ENCODE results near the gene GPC5. TPM values are rescaled to one million over a fixed set of nuclear protein-coding genes. Genes with fewer than 3 reads are reported as not detected.

GPC5 gene
- total and polyA plus RNA-seq, 2 donors: 0.25 to 0.28 TPM

GRCh38 chr13:92661406-92661805, 1263.0 kb downstream of the GPC5 start:
- no peak for DNase-seq (ENCODE audit: low read depth in 6 of 9, low spot score in 9 of 9)
- no peaks in the 10 kb centered on the region for H3K36me3 ChIP-seq (ENCODE audit: control insufficient read depth in 2 of 2, insufficient read depth in 2 of 2, low read length in 1 of 2)

DNA sequence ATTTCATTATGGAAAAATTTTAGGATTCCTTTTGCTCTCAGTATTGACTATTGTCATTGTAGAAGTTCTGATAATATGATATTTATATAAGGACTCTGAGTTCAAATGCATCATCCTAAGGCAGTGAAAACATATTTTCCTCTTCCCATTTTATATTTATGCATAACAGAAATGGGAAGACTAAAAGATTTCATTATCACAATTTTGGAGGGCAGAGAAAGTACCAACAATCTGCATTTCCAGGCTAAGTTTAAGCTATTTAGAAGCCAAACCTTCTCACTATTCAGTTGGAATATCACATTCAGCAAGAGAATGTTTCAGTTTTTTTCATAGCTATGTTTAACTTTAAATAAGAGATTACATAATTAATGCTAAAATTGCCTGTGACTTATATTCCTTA, 1269.7 kb downstream of the GPC5 start:
- no peaks in the 10 kb centered on the region for H3K27me3 ChIP-seq (ENCODE audit: control insufficient read depth in 2 of 2, insufficient read depth in 1 of 2, low read length in 1 of 2)
- H3K36me3 ChIP-seq (ENCODE audit: control insufficient read depth in 2 of 2, insufficient read depth in 2 of 2, low read length in 1 of 2): no peaks in the 10 kb centered on the region
- DNase-seq (ENCODE audit: low read depth in 6 of 9, low spot score in 9 of 9): no peak
- H3K27ac ChIP-seq (ENCODE audit: low read depth in 1 of 2, low read length in 1 of 2): no peak overlapping the region
- no peak overlapping the region for H3K4me3 ChIP-seq (ENCODE audit: low read length in 2 of 2)
- no peaks in the 10 kb centered on the region for H3K9me3 ChIP-seq (ENCODE audit: control insufficient read depth in 2 of 2, insufficient read depth in 1 of 2, low read length in 1 of 2)
- H3K4me1 ChIP-seq (ENCODE audit: control insufficient read depth in 2 of 2, insufficient read depth in 2 of 2, low read length in 2 of 2): no peaks in the 10 kb centered on the region

More at GRCh38 chr13:92661406-92661805, 1263.0 kb downstream of the GPC5 start:
- Histone ChIP-seq H3K9me3 (ENCODE audit: control insufficient read depth in 2 of 2, insufficient read depth in 1 of 2, low read length in 1 of 2) (no peaks in the 10 kb centered on the region), H3K4me1 (ENCODE audit: control insufficient read depth in 2 of 2, insufficient read depth in 2 of 2, low read length in 2 of 2) (no peaks in the 10 kb centered on the region), H3K27ac (ENCODE audit: low read depth in 1 of 2, low read length in 1 of 2) (no peak overlapping the region), H3K27me3 (ENCODE audit: control insufficient read depth in 2 of 2, insufficient read depth in 1 of 2, low read length in 1 of 2) (no peaks in the 10 kb centered on the region), H3K4me3 (ENCODE audit: low read length in 2 of 2) (no peak overlapping the region)
- WGBS: 92% methylated on average over 1 of the region's 1 CpG

DNA sequence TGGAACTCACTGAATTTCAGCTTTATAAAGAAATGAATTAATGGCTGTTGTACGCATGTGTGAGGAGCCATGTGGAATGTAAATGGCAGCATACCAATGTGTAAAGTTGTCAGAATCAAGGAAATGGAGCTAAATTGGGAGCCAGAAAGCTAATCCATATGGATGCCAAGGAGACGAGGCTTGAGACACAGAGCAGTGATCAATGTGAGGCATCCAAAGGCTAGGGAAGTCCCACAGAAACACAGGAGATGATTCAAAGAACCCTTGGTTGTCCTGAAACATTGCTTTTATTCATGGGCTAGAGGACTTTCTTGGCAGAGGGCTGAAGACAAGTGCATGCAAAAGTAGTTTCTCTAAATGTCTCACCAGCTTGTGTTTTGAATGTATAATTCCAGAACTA, 1271.7 kb downstream of the GPC5 start:
- 95% methylated on average over 2 of the region's 2 CpGs for WGBS
- DNase-seq (ENCODE audit: low read depth in 6 of 9, low spot score in 9 of 9): no peak
- no peaks in the 10 kb centered on the region for H3K4me1 ChIP-seq (ENCODE audit: control insufficient read depth in 2 of 2, insufficient read depth in 2 of 2, low read length in 2 of 2)
- H3K9me3 ChIP-seq (ENCODE audit: control insufficient read depth in 2 of 2, insufficient read depth in 1 of 2, low read length in 1 of 2): no peaks in the 10 kb centered on the region
- H3K4me3 ChIP-seq (ENCODE audit: low read length in 2 of 2): no peak overlapping the region
- no peaks in the 10 kb centered on the region for H3K36me3 ChIP-seq (ENCODE audit: control insufficient read depth in 2 of 2, insufficient read depth in 2 of 2, low read length in 1 of 2)
- H3K27me3 ChIP-seq (ENCODE audit: control insufficient read depth in 2 of 2, insufficient read depth in 1 of 2, low read length in 1 of 2): no peaks in the 10 kb centered on the region
- no peak overlapping the region for H3K27ac ChIP-seq (ENCODE audit: low read depth in 1 of 2, low read length in 1 of 2)

- Histone ChIP-seq H3K4me3 (ENCODE audit: low read length in 2 of 2) (no peak overlapping the region), H3K4me1 (ENCODE audit: control insufficient read depth in 2 of 2, insufficient read depth in 2 of 2, low read length in 2 of 2) (no peaks in the 10 kb centered on the region), H3K27me3 (ENCODE audit: control insufficient read depth in 2 of 2, insufficient read depth in 1 of 2, low read length in 1 of 2) (no peaks in the 10 kb centered on the region), H3K27ac (ENCODE audit: low read depth in 1 of 2, low read length in 1 of 2) (no peak overlapping the region), H3K36me3 (ENCODE audit: control insufficient read depth in 2 of 2, insufficient read depth in 2 of 2, low read length in 1 of 2) (no peaks in the 10 kb centered on the region), H3K9me3 (ENCODE audit: control insufficient read depth in 2 of 2, insufficient read depth in 1 of 2, low read length in 1 of 2) (no peaks in the 10 kb centered on the region)
- no peak for DNase-seq (ENCODE audit: low read depth in 6 of 9, low spot score in 9 of 9)
- WGBS: 91% methylated on average over 2 of the region's 2 CpGs
These were observed 1273.4 kb downstream of the GPC5 start for GRCh38 chr13:92671821-92672220.

- H3K4me3 ChIP-seq (ENCODE audit: low read length in 2 of 2): no peak overlapping the region
- H3K27me3 ChIP-seq (ENCODE audit: control insufficient read depth in 2 of 2, insufficient read depth in 1 of 2, low read length in 1 of 2): no peaks in the 10 kb centered on the region
- 91% methylated on average over 3 of the region's 3 CpGs for WGBS
- H3K4me1 ChIP-seq (ENCODE audit: control insufficient read depth in 2 of 2, insufficient read depth in 2 of 2, low read length in 2 of 2): no peaks in the 10 kb centered on the region
- H3K36me3 ChIP-seq (ENCODE audit: control insufficient read depth in 2 of 2, insufficient read depth in 2 of 2, low read length in 1 of 2): no peaks in the 10 kb centered on the region
- no peak overlapping the region for H3K27ac ChIP-seq (ENCODE audit: low read depth in 1 of 2, low read length in 1 of 2)
- no peaks in the 10 kb centered on the region for H3K9me3 ChIP-seq (ENCODE audit: control insufficient read depth in 2 of 2, insufficient read depth in 1 of 2, low read length in 1 of 2)
- DNase-seq (ENCODE audit: low read depth in 6 of 9, low spot score in 9 of 9): no peak
These were observed 1277.8 kb downstream of the GPC5 start for GRCh38 chr13:92676246-92676645.

- H3K4me1 ChIP-seq (ENCODE audit: control insufficient read depth in 2 of 2, insufficient read depth in 2 of 2, low read length in 2 of 2): no peaks in the 10 kb centered on the region
- no peak for DNase-seq (ENCODE audit: low read depth in 6 of 9, low spot score in 9 of 9)
- WGBS: 72% methylated on average over 4 of the region's 4 CpGs
- H3K9me3 ChIP-seq (ENCODE audit: control insufficient read depth in 2 of 2, insufficient read depth in 1 of 2, low read length in 1 of 2): no peaks in the 10 kb centered on the region
- H3K4me3 ChIP-seq (ENCODE audit: low read length in 2 of 2): no peak overlapping the region
- no peak overlapping the region for H3K27ac ChIP-seq (ENCODE audit: low read depth in 1 of 2, low read length in 1 of 2)
- no peaks in the 10 kb centered on the region for H3K36me3 ChIP-seq (ENCODE audit: control insufficient read depth in 2 of 2, insufficient read depth in 2 of 2, low read length in 1 of 2)
- no peaks in the 10 kb centered on the region for H3K27me3 ChIP-seq (ENCODE audit: control insufficient read depth in 2 of 2, insufficient read depth in 1 of 2, low read length in 1 of 2)
These were observed 1279.2 kb downstream of the GPC5 start for GRCh38 chr13:92677571-92677970.

- Histone ChIP-seq H3K36me3 (ENCODE audit: control insufficient read depth in 2 of 2, insufficient read depth in 2 of 2, low read length in 1 of 2) (no peaks in the 10 kb centered on the region), H3K4me3 (ENCODE audit: low read length in 2 of 2) (no peak overlapping the region), H3K27me3 (ENCODE audit: control insufficient read depth in 2 of 2, insufficient read depth in 1 of 2, low read length in 1 of 2) (no peaks in the 10 kb centered on the region), H3K9me3 (ENCODE audit: control insufficient read depth in 2 of 2, insufficient read depth in 1 of 2, low read length in 1 of 2) (no peaks in the 10 kb centered on the region), H3K4me1 (ENCODE audit: control insufficient read depth in 2 of 2, insufficient read depth in 2 of 2, low read length in 2 of 2) (no peaks in the 10 kb centered on the region), H3K27ac (ENCODE audit: low read depth in 1 of 2, low read length in 1 of 2) (no peak overlapping the region)
- WGBS: 95% methylated on average over 7 of the region's 7 CpGs
- no peak for DNase-seq (ENCODE audit: low read depth in 6 of 9, low spot score in 9 of 9)
These were observed 1281.2 kb downstream of the GPC5 start for GRCh38 chr13:92679602-92680001.

DNA sequence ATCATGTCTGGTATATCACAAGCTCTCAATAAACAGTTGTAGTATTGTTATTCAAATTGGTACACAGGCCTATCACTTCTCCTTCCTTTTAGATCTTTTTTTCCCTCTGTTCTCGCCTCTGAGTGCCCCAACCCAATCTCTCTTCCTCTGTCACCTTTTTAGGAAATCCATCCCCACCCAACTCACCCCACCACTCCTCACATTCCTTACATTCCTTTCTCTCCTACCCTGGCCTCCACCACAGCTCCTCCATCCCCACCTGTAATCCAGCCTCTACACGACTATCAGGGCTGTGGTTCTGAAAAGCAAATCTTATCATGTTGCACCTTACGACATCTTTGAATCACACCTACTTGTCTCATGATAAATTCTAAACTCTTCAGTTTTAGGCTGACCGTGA, 1282.8 kb downstream of the GPC5 start:
- 83% methylated on average over 4 of the region's 4 CpGs for WGBS
- Histone ChIP-seq H3K9me3 (ENCODE audit: control insufficient read depth in 2 of 2, insufficient read depth in 1 of 2, low read length in 1 of 2) (no peaks in the 10 kb centered on the region), H3K36me3 (ENCODE audit: control insufficient read depth in 2 of 2, insufficient read depth in 2 of 2, low read length in 1 of 2) (no peaks in the 10 kb centered on the region), H3K27ac (ENCODE audit: low read depth in 1 of 2, low read length in 1 of 2) (no peak overlapping the region), H3K4me3 (ENCODE audit: low read length in 2 of 2) (no peak overlapping the region), H3K27me3 (ENCODE audit: control insufficient read depth in 2 of 2, insufficient read depth in 1 of 2, low read length in 1 of 2) (no peaks in the 10 kb centered on the region), H3K4me1 (ENCODE audit: control insufficient read depth in 2 of 2, insufficient read depth in 2 of 2, low read length in 2 of 2) (no peaks in the 10 kb centered on the region)
- no peak for DNase-seq (ENCODE audit: low read depth in 6 of 9, low spot score in 9 of 9)

DNA sequence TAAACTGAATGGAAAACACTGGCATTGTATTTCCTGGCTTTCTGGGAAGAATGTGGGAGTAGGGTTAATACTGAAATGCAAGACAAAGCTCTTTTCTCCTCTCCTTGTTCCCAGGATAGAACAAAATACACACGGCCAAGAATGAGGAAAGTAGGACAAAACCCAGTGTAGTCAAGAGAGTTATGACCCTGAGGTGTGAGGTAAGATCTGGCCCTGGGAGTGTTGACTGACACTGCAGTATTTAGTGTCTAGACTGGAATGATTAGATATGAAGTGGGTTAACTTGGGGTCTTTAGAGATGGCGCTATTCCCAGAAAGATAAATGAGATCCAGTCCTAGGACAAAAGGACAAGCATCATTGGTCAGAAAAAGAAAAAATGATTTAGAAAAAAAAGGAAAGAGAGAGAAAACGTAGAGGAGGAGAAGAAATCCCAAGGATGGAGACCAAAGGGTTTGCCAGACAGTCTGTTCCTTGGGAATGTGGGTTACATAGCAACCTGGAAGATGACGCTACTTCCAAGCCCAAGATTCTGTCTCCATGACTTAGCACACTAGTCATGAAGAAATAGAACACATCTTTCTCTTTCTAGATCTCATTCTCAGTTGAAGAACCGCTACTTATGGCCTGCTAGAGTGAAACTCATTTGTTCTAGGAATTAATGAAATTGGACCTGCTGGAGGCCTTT, 1284.6 kb downstream of the GPC5 start:
- Histone ChIP-seq H3K4me3 (ENCODE audit: low read length in 2 of 2) (no peak overlapping the region), H3K4me1 (ENCODE audit: control insufficient read depth in 2 of 2, insufficient read depth in 2 of 2, low read length in 2 of 2) (no peaks in the 10 kb centered on the region), H3K9me3 (ENCODE audit: control insufficient read depth in 2 of 2, insufficient read depth in 1 of 2, low read length in 1 of 2) (no peaks in the 10 kb centered on the region), H3K36me3 (ENCODE audit: control insufficient read depth in 2 of 2, insufficient read depth in 2 of 2, low read length in 1 of 2) (no peaks in the 10 kb centered on the region), H3K27me3 (ENCODE audit: control insufficient read depth in 2 of 2, insufficient read depth in 1 of 2, low read length in 1 of 2) (no peaks in the 10 kb centered on the region), H3K27ac (ENCODE audit: low read depth in 1 of 2, low read length in 1 of 2) (no peak overlapping the region)
- DNase-seq (ENCODE audit: low read depth in 6 of 9, low spot score in 9 of 9): no peak
- WGBS: 86% methylated on average over 5 of the region's 5 CpGs

DNA sequence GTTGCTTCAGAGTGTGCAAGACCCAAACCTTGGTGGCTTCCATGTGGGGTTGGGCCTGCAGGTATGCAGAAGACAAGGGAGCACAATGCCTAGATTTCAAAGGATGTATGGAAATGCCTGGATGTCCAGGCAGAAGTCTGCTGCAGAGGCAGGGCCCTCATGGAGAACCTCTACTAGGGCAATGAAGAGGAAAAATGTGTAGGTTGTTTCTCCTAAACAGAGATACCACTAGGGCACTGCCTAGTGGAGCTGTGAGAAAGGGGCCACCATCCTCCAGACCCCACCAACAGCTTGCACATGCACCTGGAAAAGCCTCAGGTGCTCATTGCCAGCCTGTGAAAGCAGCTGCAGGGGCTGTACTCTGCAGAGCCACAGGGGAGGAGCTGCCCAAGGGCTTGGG, 1295.6 kb downstream of the GPC5 start:
- Histone ChIP-seq H3K9me3 (ENCODE audit: control insufficient read depth in 2 of 2, insufficient read depth in 1 of 2, low read length in 1 of 2) (peaks cover 0 to 4% of the 10 kb centered on the region in 2 donors), H3K27me3 (ENCODE audit: control insufficient read depth in 2 of 2, insufficient read depth in 1 of 2, low read length in 1 of 2) (no peaks in the 10 kb centered on the region), H3K27ac (ENCODE audit: low read depth in 1 of 2, low read length in 1 of 2) (no peak overlapping the region), H3K36me3 (ENCODE audit: control insufficient read depth in 2 of 2, insufficient read depth in 2 of 2, low read length in 1 of 2) (no peaks in the 10 kb centered on the region), H3K4me3 (ENCODE audit: low read length in 2 of 2) (no peak overlapping the region), H3K4me1 (ENCODE audit: control insufficient read depth in 2 of 2, insufficient read depth in 2 of 2, low read length in 2 of 2) (no peaks in the 10 kb centered on the region)
- no peak for DNase-seq (ENCODE audit: low read depth in 6 of 9, low spot score in 9 of 9)

Data from thymus (tissue), 11 donors.